HT-29 (cell line): ENCODE measurements around the gene TSSK3. TPM values are rescaled to one million over a fixed set of nuclear protein-coding genes. Genes with fewer than 3 reads are reported as not detected.
"Not testable (repeated sequence)": the region's sequence is repeated elsewhere in the genome, so short reads cannot be mapped to it uniquely, and the experiment has no call there.

Experiments used
- DNase-seq: peaks from one replicate; pipeline ENCODE4 v3.0.0-alpha.2; 2015; ENCODE audit warnings: low spot score
- total RNA-seq: library from RNA; depleted of rRNA; stranded (reverse); fragments of >200 nt; shearing (Covaris generic); gene quantifications from 2 replicates; pipeline ENCODE4 v1.2.3, GENCODE V29; 2014

Gene TSSK3
- total RNA-seq, 1 experiment from 2014 or later, result 0.08 TPM

GRCh38 chr1:32361674-32362473, 465 bp upstream of the TSSK3 start:
- DNase-seq, result peak; percentile 38

- DNase-seq, result no peak
Observed at GRCh38 chr1:32363713-32364112, 1.4 kb downstream of the TSSK3 start.

GRCh38 chr1:32364836-32365235, 2.5 kb downstream of the TSSK3 start:
- DNase-seq, result no peak

- DNase-seq, result no peak
Observed at GRCh38 chr1:32365445-32365844, 3.1 kb downstream of the TSSK3 start.

GRCh38 chr1:32367912-32368635, 5.7 kb downstream of the TSSK3 start:
- DNase-seq, result no peak

- no peak for DNase-seq
Observed at GRCh38 chr1:32372149-32372756, 9.9 kb downstream of the TSSK3 start.

- DNase-seq, result no peak
Observed at GRCh38 chr1:32373996-32374592, 11.8 kb downstream of the TSSK3 start.

- no peak for DNase-seq
Observed at GRCh38 chr1:32376199-32376598, 13.9 kb downstream of the TSSK3 start.

- DNase-seq, result no peak
Observed at GRCh38 chr1:32377541-32378220, 15.3 kb downstream of the TSSK3 start.

- DNase-seq, result no peak
Observed at GRCh38 chr1:32380057-32380456, 17.7 kb downstream of the TSSK3 start.

- DNase-seq, result no peak
Observed at GRCh38 chr1:32386676-32387392, 24.5 kb downstream of the TSSK3 start.

- DNase-seq, result no peak
Observed at GRCh38 chr1:32388641-32389040, 26.3 kb downstream of the TSSK3 start.

GRCh38 chr1:32390904-32391870, 28.8 kb downstream of the TSSK3 start:
- DNase-seq, result no peak

GRCh38 chr1:32392325-32392724, 30.0 kb downstream of the TSSK3 start:
- DNase-seq, result no peak

GRCh38 chr1:32393136-32393535, 30.8 kb downstream of the TSSK3 start:
- DNase-seq, result no peak

GRCh38 chr1:32393832-32394140, 31.4 kb downstream of the TSSK3 start:
- DNase-seq, result peak; percentile 70

GRCh38 chr1:32394141-32394889, 32.0 kb downstream of the TSSK3 start, which contains the start of gene BSDC1:
Gene BSDC1, minus strand, starts transcription at chr1:32394441. Its CDS starts 27 bp downstream, at chr1:32394414.
- DNase-seq, result peak; percentile 99

GRCh38 chr1:32394890-32395432, 32.6 kb downstream of the TSSK3 start:
- no peak for DNase-seq

GRCh38 chr1:32396524-32396923, 34.2 kb downstream of the TSSK3 start:
- DNase-seq, result not testable (repeated sequence)
